K562 (cell line): ENCODE results near the gene TEX50. TPM values are rescaled to one million over a fixed set of nuclear protein-coding genes. Genes with fewer than 3 reads are reported as not detected.

Experiments
- ATAC-seq: fragments of 200-7000 bp; cut with Tn5 transposase; 3 replicates; pipeline ENCODE4 v1.9.1; 2020; ENCODE audit warnings: moderate library complexity
- BruUV-seq: library from RNA; stranded (reverse); fragments of 400-500 nt; replicated peaks from 2 replicates; lab custom pipeline; 2021; lab: Mats Ljungman, UMichigan
- CTCF ChIA-PET: fragments of 300-600 bp; formaldehyde crosslinking; extraction: SDS; loops from one replicate; lab custom pipeline; 2021; ENCODE audit warnings: low intra/inter-chr PET ratio; lab: Yijun Ruan, JAX
- POLR2A ChIA-PET: fragments of 300-600, 350-650 bp; sonication (Branson Sonifier 250); formaldehyde crosslinking; extraction: SDS; loops from one replicate; lab custom pipeline; 2021; ENCODE audit warnings: antibody characterized with exemption, inconsistent platforms; lab: Yijun Ruan, JAX
- DNase-seq, 4 experiments: peaks; one replicate each; pipeline versions ENCODE4 v3.0.0 to v3.0.0-alpha.2; 2011 to 2018; ENCODE audit warnings: low spot score in 3 of 4, mixed read lengths in 3 of 4; ENCODE audit errors: extremely low read depth in 1 of 4
- FAIRE-seq: peaks from 2 replicates; lab custom pipeline; 2011; peaks lifted over from hg19 to GRCh38; lab: Jason Lieb, UNC
- H2AFZ ChIP-seq: 2 replicates; pipeline ENCODE4 v1.6.0; 2011; ENCODE audit warnings: low read depth, low read length, control low read depth, inconsistent platforms
- H3K27ac ChIP-seq: fragments of 200-600 bp; 3 replicates; pipeline ENCODE4 v1.8.0; 2011; ENCODE audit warnings: low read depth, mild to moderate bottlenecking, control low read depth, inconsistent platforms, low read length, moderate library complexity, mixed read lengths; ENCODE audit errors: extremely low read depth
- H3K27me3 ChIP-seq, 2 experiments: fragments of 300-600 bp in 1 of 2; 2 replicates in 1 of 2; 3 replicates in 1 of 2; pipeline versions ENCODE4 v1.6.0 to v1.8.0; 2011; ENCODE audit warnings: inconsistent platforms in 2 of 2, low read length in 2 of 2, mild to moderate bottlenecking in 1 of 2, mixed read lengths in 1 of 2, moderate library complexity in 1 of 2; ENCODE audit not compliant: control insufficient read depth in 2 of 2, insufficient read depth in 2 of 2
- H3K36me3 ChIP-seq: fragments of 300-600 bp; 3 replicates; pipeline ENCODE4 v1.8.0; 2011; ENCODE audit warnings: mild to moderate bottlenecking, low read length, inconsistent platforms; ENCODE audit not compliant: control insufficient read depth, insufficient read depth
- H3K4me1 ChIP-seq, 2 experiments: fragments of 200-600 bp in 1 of 2; replicated peaks in 1 of 2; 2 replicates in 1 of 2; 3 replicates in 1 of 2; pipeline versions ENCODE4 v1.5.1 to v1.8.0; 2011; ENCODE audit warnings: inconsistent platforms in 2 of 2, low read length in 2 of 2, mild to moderate bottlenecking in 1 of 2, mixed read lengths in 1 of 2, moderate library complexity in 1 of 2; ENCODE audit not compliant: control insufficient read depth in 2 of 2, insufficient read depth in 2 of 2
- H3K4me2 ChIP-seq: 2 replicates; pipeline ENCODE4 v1.6.1; 2011; ENCODE audit warnings: low read length, control low read depth, inconsistent platforms, mixed read lengths; ENCODE audit not compliant: insufficient read depth
- H3K4me3 ChIP-seq: fragments of 200-600 bp; sonication (generic), shearing (Covaris generic); 2 replicates; pipeline ENCODE4 v1.5.1; 2016; ENCODE audit warnings: control low read depth, inconsistent platforms
- H3K79me2 ChIP-seq: fragments of 200-600 bp; 3 replicates; pipeline ENCODE4 v1.8.0; 2011; ENCODE audit warnings: low read length, inconsistent platforms; ENCODE audit not compliant: control insufficient read depth, insufficient read depth
- H3K9ac ChIP-seq, 2 experiments: 2 replicates each; pipeline versions ENCODE4 v1.6.0 to v1.6.1; 2011; ENCODE audit warnings: low read depth in 2 of 2, low read length in 2 of 2, control low read depth in 1 of 2, inconsistent platforms in 1 of 2, mild to moderate bottlenecking in 1 of 2, mixed read lengths in 1 of 2; ENCODE audit not compliant: insufficient read depth in 1 of 2
- H3K9me1 ChIP-seq: one replicate; pipeline ENCODE4 v1.6.0; 2011; ENCODE audit warnings: inconsistent platforms, mild to moderate bottlenecking, low read length, moderate library complexity; ENCODE audit not compliant: control insufficient read depth, insufficient read depth
- H3K9me3 ChIP-seq: replicated peaks from 2 replicates; pipeline ENCODE4 v1.5.1; 2011; ENCODE audit warnings: low read depth, low read length, inconsistent platforms; ENCODE audit not compliant: control insufficient read depth, insufficient read depth
- H4K20me1 ChIP-seq: replicated peaks from 2 replicates; pipeline ENCODE4 v1.6.1; 2011; ENCODE audit warnings: low read length, inconsistent platforms, mixed read lengths; ENCODE audit not compliant: control insufficient read depth, insufficient read depth
- CSDE1 ChIP-seq, 2 experiments: fragments of 450-650 bp; IDR thresholded peaks; 2 replicates each; pipeline ENCODE4 v1.6.1; 2016; ENCODE audit warnings: mild to moderate bottlenecking in 1 of 2
- MAZ ChIP-seq, 2 experiments: fragments of 450-650 bp in 1 of 2; sonication (generic) in 1 of 2; formaldehyde crosslinking; IDR thresholded peaks in 1 of 2; conservative IDR thresholded peaks in 1 of 2; 2 replicates each; pipeline versions ENCODE4 v1.4.0 to v1.5.0; 2020; ENCODE audit warnings: mild to moderate bottlenecking in 1 of 2, missing genetic modification reagents in 1 of 2
- MED1 ChIP-seq: sonication (generic); formaldehyde crosslinking; IDR thresholded peaks from 2 replicates; pipeline ENCODE4 v1.8.1; 2023; ENCODE audit warnings: missing genetic modification reagents, borderline replicate concordance
- MEIS2 ChIP-seq: fragments of 450-650 bp; IDR thresholded peaks from 2 replicates; pipeline ENCODE4 v1.6.1; 2014; ENCODE audit warnings: mild to moderate bottlenecking; ENCODE audit not compliant: partially characterized antibody
- MTF1 ChIP-seq: fragments of 250-450 bp; sonication (Bioruptor Pico); IDR thresholded peaks from 2 replicates; pipeline ENCODE4 v1.9.0; 2021; ENCODE audit warnings: moderate library complexity, mild to moderate bottlenecking, inconsistent platforms, borderline replicate concordance
- NR2F6 ChIP-seq: fragments of 450-650 bp; formaldehyde crosslinking; IDR thresholded peaks from 2 replicates; pipeline ENCODE4 v1.4.0; 2020; ENCODE audit warnings: mild to moderate bottlenecking
- RUNX1 ChIP-seq: sonication (generic); IDR thresholded peaks from 2 replicates; pipeline ENCODE4 v1.6.1; 2016; ENCODE audit warnings: antibody characterized with exemption, low read depth
- SNIP1 ChIP-seq: fragments of 450-650 bp; IDR thresholded peaks from 2 replicates; pipeline ENCODE4 v1.7.1; 2017; ENCODE audit warnings: low read depth, mild to moderate bottlenecking
- SRSF9 ChIP-seq: fragments of 200-400 bp; formaldehyde crosslinking; IDR thresholded peaks from 2 replicates; pipeline ENCODE4 v1.6.1; 2017; ENCODE audit warnings: low read depth, low read length, borderline replicate concordance
- STAT5A ChIP-seq: IDR thresholded peaks from 2 replicates; pipeline ENCODE4 v1.6.1; 2012; ENCODE audit warnings: low read length, inconsistent platforms, borderline replicate concordance
- TRIM24 ChIP-seq, 2 experiments: fragments of 450-650 bp; IDR thresholded peaks; 2 replicates each; pipeline ENCODE4 v1.6.1; 2016
- U2AF2 ChIP-seq: fragments of 200-400 bp; formaldehyde crosslinking; optimal IDR thresholded peaks from 2 replicates; pipeline ENCODE3; 2017; ENCODE audit warnings: low read depth, mild to moderate bottlenecking, low read length
- ZBTB7A ChIP-seq: IDR thresholded peaks from 2 replicates; pipeline ENCODE4 v1.6.1; 2011; ENCODE audit warnings: low read depth, mild to moderate bottlenecking, low read length, moderate library complexity, borderline replicate concordance; ENCODE audit not compliant: control insufficient read depth
- ZEB2 ChIP-seq: fragments of 450-650 bp; IDR thresholded peaks from 2 replicates; pipeline ENCODE4 v1.6.1; 2016
- ZNF24 ChIP-seq: fragments of 450-650 bp; IDR thresholded peaks from 2 replicates; pipeline ENCODE4 v1.6.1; 2016
- WGBS: fragments of 100-300 bp; shearing (Covaris generic); methylation state at CpG from one replicate; pipeline ENCODE4 v1.1.6; 2016; ENCODE audit warnings: low coverage, mixed read lengths; ENCODE audit not compliant: insufficient coverage; ENCODE audit errors: missing lambda C conversion rate; 5-methylcytosine and 5-hydroxymethylcytosine counted together
- in situ Hi-C: fragments of 300-500 bp; cut with MboI; formaldehyde crosslinking; loops from 4 replicates; pipeline ENCODE4 v1.15.0; 2018; ENCODE audit warnings: inconsistent platforms, mixed read lengths
- intact Hi-C: fragments of 100-400 bp; cut with micrococcal nuclease; formaldehyde crosslinking; loops from 2 replicates; pipeline ENCODE4 v1.14.2; 2022
- polyA plus RNA-seq, 8 experiments: library from polyadenylated mRNA; depleted of rRNA in 4 of 8; stranded (reverse) in 5 of 8; unstranded in 3 of 8; fragments of >200 nt; fragmentation: Nextera tagmentation in 2 of 8; fragmentation: Illumina TruSeq in 1 of 8; extraction: Ambion mirVana in 2 of 8; extraction: Trizol in 1 of 8; gene quantifications; 2 replicates each; pipeline versions ENCODE4 v1.2.1 to v1.2.3, GENCODE V29; 2011 to 2014; ENCODE audit warnings: inconsistent platforms in 1 of 8, missing spikeins in 1 of 8
- total RNA-seq, 7 experiments: library from RNA; depleted of rRNA in 6 of 7; stranded (reverse); fragments of >200 nt in 6 of 7; fragmentation: Illumina TruSeq in 2 of 7; extraction: Trizol in 2 of 7; gene quantifications; 2 replicates each; pipeline versions ENCODE4 v1.2.1 to v1.2.3, GENCODE V29; 2011 to 2021; ENCODE audit warnings: low replicate concordance in 1 of 7
- TF ChIP-seq, protein P1 (sequence below): sonication (generic); formaldehyde crosslinking; IDR thresholded peaks from 2 replicates; pipeline ENCODE4 v1.9.0; 2022; ENCODE audit warnings: mild to moderate bottlenecking, missing genetic modification reagents
- TF ChIP-seq, protein P2 (sequence below): fragments of 200-800 bp; sonication (Bioruptor generic); IDR thresholded peaks from 2 replicates; pipeline ENCODE4 v1.6.1; 2017; ENCODE audit warnings: missing genetic modification characterization, missing compliant biosample characterization
- TF ChIP-seq, protein P3 (sequence below): fragments of 250-450 bp; sonication (Bioruptor Pico); IDR thresholded peaks from 2 replicates; pipeline ENCODE4 v1.8.0; 2021; ENCODE audit warnings: borderline replicate concordance, mild to moderate bottlenecking, moderate library complexity; ENCODE audit not compliant: poor library complexity, severe bottlenecking

The TEX50 gene
- total and polyA plus RNA-seq, 9 of the 15 experiments (the other 6 are each of a cell fraction or from before 2014, with no cell fraction given), result not detected

DNA sequence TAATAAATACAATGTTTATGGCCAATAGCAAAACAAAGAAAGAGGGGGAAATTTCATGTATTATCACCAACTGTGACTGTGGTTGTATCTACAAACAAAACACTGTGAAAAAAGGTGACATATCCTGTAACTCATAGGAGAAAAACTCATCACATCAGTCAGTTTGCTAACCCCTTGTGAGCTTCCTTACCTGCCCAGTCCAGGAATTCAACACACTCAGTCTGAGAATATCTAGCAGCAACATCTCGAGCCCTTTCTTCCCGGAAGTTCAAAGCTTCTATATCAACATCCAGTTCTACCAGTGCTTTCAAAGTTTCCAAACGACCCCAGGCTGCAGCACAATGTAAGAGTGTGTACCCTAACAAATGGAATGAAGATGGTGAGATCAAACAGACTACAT, 11.5 kb downstream of the TEX50 start:
- in situ Hi-C loops, result no loop called here
- peak overlapping the region; percentile 76 for H2AFZ ChIP-seq
- H3K27ac ChIP-seq, result no peak overlapping the region
- CTCF ChIA-PET, result no interaction called here
- H3K27me3 ChIP-seq, result no peaks in the 10 kb centered on the region
- TF ChIP-seq, protein P1, sequence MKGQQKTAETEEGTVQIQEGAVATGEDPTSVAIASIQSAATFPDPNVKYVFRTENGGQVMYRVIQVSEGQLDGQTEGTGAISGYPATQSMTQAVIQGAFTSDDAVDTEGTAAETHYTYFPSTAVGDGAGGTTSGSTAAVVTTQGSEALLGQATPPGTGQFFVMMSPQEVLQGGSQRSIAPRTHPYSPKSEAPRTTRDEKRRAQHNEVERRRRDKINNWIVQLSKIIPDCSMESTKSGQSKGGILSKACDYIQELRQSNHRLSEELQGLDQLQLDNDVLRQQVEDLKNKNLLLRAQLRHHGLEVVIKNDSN (CRISPR knock-in tag), result no peak
- no peak for TF ChIP-seq CSDE1 (IDR thresholded peaks at IDR 0.05)
- TF ChIP-seq SNIP1, result no peak
- no peak for TF ChIP-seq ZBTB7A
- no peak for TF ChIP-seq MED1 (CRISPR knock-in tag)
- no peak for TF ChIP-seq ZNF24
- no peak for TF ChIP-seq STAT5A
- no peak for TF ChIP-seq MEIS2
- TF ChIP-seq RUNX1, result no peak
- TF ChIP-seq, protein P2, sequence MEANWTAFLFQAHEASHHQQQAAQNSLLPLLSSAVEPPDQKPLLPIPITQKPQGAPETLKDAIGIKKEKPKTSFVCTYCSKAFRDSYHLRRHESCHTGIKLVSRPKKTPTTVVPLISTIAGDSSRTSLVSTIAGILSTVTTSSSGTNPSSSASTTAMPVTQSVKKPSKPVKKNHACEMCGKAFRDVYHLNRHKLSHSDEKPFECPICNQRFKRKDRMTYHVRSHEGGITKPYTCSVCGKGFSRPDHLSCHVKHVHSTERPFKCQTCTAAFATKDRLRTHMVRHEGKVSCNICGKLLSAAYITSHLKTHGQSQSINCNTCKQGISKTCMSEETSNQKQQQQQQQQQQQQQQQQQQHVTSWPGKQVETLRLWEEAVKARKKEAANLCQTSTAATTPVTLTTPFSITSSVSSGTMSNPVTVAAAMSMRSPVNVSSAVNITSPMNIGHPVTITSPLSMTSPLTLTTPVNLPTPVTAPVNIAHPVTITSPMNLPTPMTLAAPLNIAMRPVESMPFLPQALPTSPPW, result no peak
- TF ChIP-seq ZEB2, result no peak
- TF ChIP-seq U2AF2, result no peak
- TF ChIP-seq MAZ (CRISPR knock-in tag; conservative IDR thresholded peaks at IDR 0.05 in 1 of 2, IDR thresholded peaks at IDR 0.05 in 1 of 2), result no peak
- TF ChIP-seq NR2F6 (CRISPR knock-in tag), result no peak
- TF ChIP-seq, protein P3, sequence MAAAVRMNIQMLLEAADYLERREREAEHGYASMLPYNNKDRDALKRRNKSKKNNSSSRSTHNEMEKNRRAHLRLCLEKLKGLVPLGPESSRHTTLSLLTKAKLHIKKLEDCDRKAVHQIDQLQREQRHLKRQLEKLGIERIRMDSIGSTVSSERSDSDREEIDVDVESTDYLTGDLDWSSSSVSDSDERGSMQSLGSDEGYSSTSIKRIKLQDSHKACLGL (CRISPR knock-in tag), result no peak
- no peak for TF ChIP-seq SRSF9
- no peak for TF ChIP-seq TRIM24 (IDR thresholded peaks at IDR 0.05)
- no peak for TF ChIP-seq MTF1 (CRISPR knock-in tag)
- TF ChIP-seq, all 486 proteins: peak for 0
- Histone ChIP-seq H3K79me2 (no peaks in the 10 kb centered on the region), H3K36me3 (no peaks in the 10 kb centered on the region), H3K9me3 (no peaks in the 10 kb centered on the region), H3K4me1 (no peaks in the 10 kb centered on the region), H4K20me1 (no peaks in the 10 kb centered on the region), H3K9ac (no peak overlapping the region), H3K9me1 (no peaks in the 10 kb centered on the region), H3K4me2 (no peak overlapping the region), H3K4me3 (no peak overlapping the region)
- BruUV-seq, result no TSS peak
- ATAC-seq (peak; percentile 37; the same call in 1 of the 3 replicates), DNase-seq (no peak), FAIRE-seq (no peak)
- WGBS, result 12% methylated on average over 3 of the region's 3 CpGs
- POLR2A ChIA-PET, result interaction anchor here (1.0 to 1.2 kb wide), 3 partner anchors 8 to 16 kb away, joined by 3 read pairs; partner anchors contain the start of gene TEX50
- intact Hi-C loops, result no loop called here
